Endothelial cell of umbilical vein (primary cell): Measurements from ENCODE around the gene SAE1.

Experiments used
- CTCF ChIP-seq, 2 donors: IDR thresholded peaks; 1 replicate in 1 of 2; 2 replicates in 1 of 2; pipeline ENCODE4 v1.5.1; 2011; ENCODE audit warnings: low read length in 2 of 2, mild to moderate bottlenecking in 2 of 2, moderate library complexity in 2 of 2, control low read depth in 1 of 2, inconsistent platforms in 1 of 2, low read depth in 1 of 2; ENCODE audit not compliant: insufficient read depth in 1 of 2; ENCODE audit errors: extremely low read depth in 1 of 2
- EZH2 ChIP-seq: IDR thresholded peaks from 2 replicates; pipeline ENCODE4 v1.6.1; 2012; ENCODE audit warnings: borderline replicate concordance, low read depth, mild to moderate bottlenecking, moderate library complexity, low read length, inconsistent platforms; ENCODE audit not compliant: severe bottlenecking
- POLR2A ChIP-seq: IDR thresholded peaks from 2 replicates; pipeline ENCODE4 v1.6.1; 2012; ENCODE audit warnings: low read depth, mild to moderate bottlenecking, control low read depth, low read length
- POLR2AphosphoS5 ChIP-seq: IDR thresholded peaks from 2 replicates; pipeline ENCODE4 v1.6.1; 2012; ENCODE audit warnings: low read depth, mild to moderate bottlenecking, control low read depth, low read length, moderate library complexity; ENCODE audit not compliant: insufficient read depth

- TF ChIP-seq EZH2, result no peak
- TF ChIP-seq POLR2A, result no peak
- TF ChIP-seq CTCF (IDR thresholded peaks at IDR 0.05; ENCODE audit: extremely low read depth in 1 of 2, insufficient read depth in 1 of 2, low read depth in 1 of 2, low read length in 2 of 2), result no peak
- TF ChIP-seq POLR2AphosphoS5, result no peak
These were observed 127.8 kb downstream of the SAE1 start for GRCh38 chr19:47258434-47258833.
